ENCODE results near the gene ARHGEF5. TPM values are rescaled to one million over a fixed set of nuclear protein-coding genes. Genes with fewer than 3 reads are reported as not detected.
"Not testable (repeated sequence)": the region's sequence is repeated elsewhere in the genome, so short reads cannot be mapped to it uniquely, and the experiment has no call there.

The ARHGEF5 gene
- total RNA-seq, 1 donor from 2014 or later = 35.9 TPM

GRCh38 chr7:144410441-144410840 lies 55.2 kb downstream of the ARHGEF5 start:
- TF ChIP-seq CTCF (IDR thresholded peaks at IDR 0.05; ENCODE audit: unreplicated experiment) = no peak
- Mint-ChIP-seq H3K36me3 (no peaks in the 10 kb centered on the region), H3K27me3 (ENCODE audit: low read depth) (no peaks in the 10 kb centered on the region), H3K9me3 (no peaks in the 10 kb centered on the region), H3K4me1 (peaks cover 27% of the 10 kb centered on the region), H3K27ac (no peak overlapping the region), H3K4me3 (no peak overlapping the region)
- DNase-seq (ENCODE audit: low spot score in 2 of 2, unreplicated experiment in 2 of 2) = no peak

GRCh38 chr7:144414815-144415214 lies 59.6 kb downstream of the ARHGEF5 start:
- Mint-ChIP-seq H3K27me3 (ENCODE audit: low read depth) (no peaks in the 10 kb centered on the region), H3K4me1 (peaks cover 10% of the 10 kb centered on the region), H3K9me3 (peaks cover 11% of the 10 kb centered on the region), H3K4me3 (no peak overlapping the region), H3K36me3 (no peaks in the 10 kb centered on the region), H3K27ac (no peak overlapping the region)
- no peak for DNase-seq (ENCODE audit: low spot score in 2 of 2, unreplicated experiment in 2 of 2)
- no peak for TF ChIP-seq CTCF (IDR thresholded peaks at IDR 0.05; ENCODE audit: unreplicated experiment)

GRCh38 chr7:144415858-144416257 lies 60.7 kb downstream of the ARHGEF5 start:
- no peak for DNase-seq (ENCODE audit: low spot score in 2 of 2, unreplicated experiment in 2 of 2)
- H3K4me3 Mint-ChIP-seq = no peak overlapping the region
- TF ChIP-seq CTCF (IDR thresholded peaks at IDR 0.05; ENCODE audit: unreplicated experiment) = no peak
- H3K4me1 Mint-ChIP-seq = peaks cover under 1% of the 10 kb centered on the region
- H3K36me3 Mint-ChIP-seq = no peaks in the 10 kb centered on the region
- no peaks in the 10 kb centered on the region for H3K27me3 Mint-ChIP-seq (ENCODE audit: low read depth)
- peaks cover 11% of the 10 kb centered on the region for H3K9me3 Mint-ChIP-seq
- H3K27ac Mint-ChIP-seq = no peak overlapping the region

GRCh38 chr7:144416341-144416740 lies 61.1 kb downstream of the ARHGEF5 start:
- Mint-ChIP-seq H3K36me3 (no peaks in the 10 kb centered on the region), H3K27ac (no peak overlapping the region), H3K4me1 (no peaks in the 10 kb centered on the region), H3K27me3 (ENCODE audit: low read depth) (no peaks in the 10 kb centered on the region), H3K4me3 (no peak overlapping the region), H3K9me3 (peaks cover 11% of the 10 kb centered on the region)
- DNase-seq (ENCODE audit: low spot score in 2 of 2, unreplicated experiment in 2 of 2) = no peak
- TF ChIP-seq CTCF (IDR thresholded peaks at IDR 0.05; ENCODE audit: unreplicated experiment) = no peak

GRCh38 chr7:144418931-144419330 lies 63.7 kb downstream of the ARHGEF5 start:
- peaks cover 11% of the 10 kb centered on the region for H3K9me3 Mint-ChIP-seq
- DNase-seq (ENCODE audit: low spot score in 2 of 2, unreplicated experiment in 2 of 2); H3K27me3 Mint-ChIP-seq (ENCODE audit: low read depth); H3K4me3 Mint-ChIP-seq; H3K4me1 Mint-ChIP-seq; H3K36me3 Mint-ChIP-seq; H3K27ac Mint-ChIP-seq: not testable (repeated sequence)

- H3K27ac Mint-ChIP-seq; H3K4me3 Mint-ChIP-seq; H3K36me3 Mint-ChIP-seq; H3K4me1 Mint-ChIP-seq; DNase-seq (ENCODE audit: low spot score in 2 of 2, unreplicated experiment in 2 of 2); H3K27me3 Mint-ChIP-seq (ENCODE audit: low read depth): not testable (repeated sequence)
- peaks cover 39% of the 10 kb centered on the region for H3K9me3 Mint-ChIP-seq
Observed at GRCh38 chr7:144427539-144427938, 72.3 kb downstream of the ARHGEF5 start.

GRCh38 chr7:144428431-144428830 lies 73.2 kb downstream of the ARHGEF5 start:
- peaks cover 3% of the 10 kb centered on the region for H3K36me3 Mint-ChIP-seq
- peaks cover 6% of the 10 kb centered on the region for H3K27me3 Mint-ChIP-seq (ENCODE audit: low read depth)
- no peaks in the 10 kb centered on the region for H3K4me1 Mint-ChIP-seq
- DNase-seq (ENCODE audit: low spot score in 2 of 2, unreplicated experiment in 2 of 2) = no peak
- H3K27ac Mint-ChIP-seq = no peak overlapping the region
- no peak for TF ChIP-seq CTCF (IDR thresholded peaks at IDR 0.05; ENCODE audit: unreplicated experiment)
- peaks cover 39% of the 10 kb centered on the region for H3K9me3 Mint-ChIP-seq
- H3K4me3 Mint-ChIP-seq = no peak overlapping the region

All from mesothelial cell of epicardium (in vitro differentiated cells).